K562 (cell line): ENCODE measurements around the gene SLAMF8.

Source experiments
- BRD4 ChIP-seq: fragments of 200-600 bp; sonication (generic); IDR thresholded peaks from 2 replicates; pipeline ENCODE4 v1.6.1; 2017; ENCODE audit warnings: inconsistent platforms
- CC2D1A ChIP-seq: fragments of 450-650 bp; IDR thresholded peaks from 2 replicates; pipeline ENCODE4 v1.6.1; 2017; ENCODE audit warnings: mild to moderate bottlenecking
- DPF2 ChIP-seq: fragments of 450-650 bp; IDR thresholded peaks from 2 replicates; pipeline ENCODE4 v1.6.1; 2016
- EZH2 ChIP-seq: IDR thresholded peaks from 2 replicates; pipeline ENCODE4 v1.6.1; 2012; ENCODE audit warnings: low read depth, mild to moderate bottlenecking, inconsistent platforms, low read length, borderline replicate concordance
- JUN ChIP-seq, 2 experiments: sonication (generic) in 1 of 2; formaldehyde crosslinking in 1 of 2; IDR thresholded peaks; 2 replicates each; pipeline versions ENCODE4 v1.6.1 to v1.8.0; 2012 to 2022; ENCODE audit warnings: borderline replicate concordance in 2 of 2, mild to moderate bottlenecking in 2 of 2, improper control_type of control experiment in 1 of 2, low read depth in 1 of 2, low read length in 1 of 2, missing genetic modification reagents in 1 of 2
- MTF1 ChIP-seq: fragments of 250-450 bp; sonication (Bioruptor Pico); IDR thresholded peaks from 2 replicates; pipeline ENCODE4 v1.9.0; 2021; ENCODE audit warnings: moderate library complexity, mild to moderate bottlenecking, inconsistent platforms, borderline replicate concordance
- RBM17 ChIP-seq: fragments of 200-400 bp; formaldehyde crosslinking; IDR thresholded peaks from 2 replicates; pipeline ENCODE4 v1.6.1; 2017; ENCODE audit warnings: low read depth, mild to moderate bottlenecking, low read length, borderline replicate concordance
- SRF ChIP-seq, 2 experiments: fragments of 250-450, 450-650 bp in 1 of 2; sonication (Bioruptor Pico) in 1 of 2; sonication (generic) in 1 of 2; formaldehyde crosslinking; IDR thresholded peaks; 2 replicates each; pipeline versions ENCODE4 v1.5.0 to v1.5.1; 2020 to 2022; ENCODE audit warnings: mild to moderate bottlenecking in 1 of 2, missing genetic modification reagents in 1 of 2
- TRIM28 ChIP-seq: fragments of 450-650 bp; IDR thresholded peaks from 2 replicates; pipeline ENCODE4 v1.6.1; 2017
- TF ChIP-seq, protein P1 (sequence below): sonication (generic); formaldehyde crosslinking; IDR thresholded peaks from 2 replicates; pipeline ENCODE4 v1.8.1; 2023; ENCODE audit warnings: mild to moderate bottlenecking, missing genetic modification reagents
- TF ChIP-seq, protein P2 (sequence below), 3 experiments: IDR thresholded peaks in 2 of 3; conservative IDR thresholded peaks in 1 of 3; 2 replicates each; pipeline ENCODE4 v1.5.1; 2011 to 2012; ENCODE audit warnings: low read length in 3 of 3, mild to moderate bottlenecking in 3 of 3, control low read depth in 2 of 3, improper control_type of control experiment in 1 of 3, inconsistent platforms in 1 of 3, low read depth in 1 of 3, mixed read lengths in 1 of 3, moderate library complexity in 1 of 3; ENCODE audit not compliant: insufficient read depth in 2 of 3

DNA sequence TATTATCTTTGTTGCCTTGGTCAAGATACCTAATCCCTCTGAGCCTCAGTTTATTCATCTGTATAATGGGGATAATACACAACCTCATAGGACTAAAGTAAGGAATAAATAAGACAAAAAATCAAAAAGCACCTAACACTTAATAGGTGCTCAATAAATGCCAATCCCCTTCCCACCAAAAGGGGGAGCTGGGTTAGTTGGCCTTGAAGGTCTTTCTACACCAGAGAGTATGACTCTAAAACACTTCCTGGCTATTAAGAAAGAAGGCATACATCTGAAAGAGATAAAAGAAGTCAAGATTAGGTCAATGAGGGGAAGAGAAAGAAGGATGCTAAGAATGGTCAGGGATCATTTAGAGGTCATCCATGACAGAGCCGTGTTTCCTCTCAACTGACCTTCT lies 24.7 kb downstream of the SLAMF8 start:
- TF ChIP-seq RBM17, result no peak
- TF ChIP-seq, protein P1, sequence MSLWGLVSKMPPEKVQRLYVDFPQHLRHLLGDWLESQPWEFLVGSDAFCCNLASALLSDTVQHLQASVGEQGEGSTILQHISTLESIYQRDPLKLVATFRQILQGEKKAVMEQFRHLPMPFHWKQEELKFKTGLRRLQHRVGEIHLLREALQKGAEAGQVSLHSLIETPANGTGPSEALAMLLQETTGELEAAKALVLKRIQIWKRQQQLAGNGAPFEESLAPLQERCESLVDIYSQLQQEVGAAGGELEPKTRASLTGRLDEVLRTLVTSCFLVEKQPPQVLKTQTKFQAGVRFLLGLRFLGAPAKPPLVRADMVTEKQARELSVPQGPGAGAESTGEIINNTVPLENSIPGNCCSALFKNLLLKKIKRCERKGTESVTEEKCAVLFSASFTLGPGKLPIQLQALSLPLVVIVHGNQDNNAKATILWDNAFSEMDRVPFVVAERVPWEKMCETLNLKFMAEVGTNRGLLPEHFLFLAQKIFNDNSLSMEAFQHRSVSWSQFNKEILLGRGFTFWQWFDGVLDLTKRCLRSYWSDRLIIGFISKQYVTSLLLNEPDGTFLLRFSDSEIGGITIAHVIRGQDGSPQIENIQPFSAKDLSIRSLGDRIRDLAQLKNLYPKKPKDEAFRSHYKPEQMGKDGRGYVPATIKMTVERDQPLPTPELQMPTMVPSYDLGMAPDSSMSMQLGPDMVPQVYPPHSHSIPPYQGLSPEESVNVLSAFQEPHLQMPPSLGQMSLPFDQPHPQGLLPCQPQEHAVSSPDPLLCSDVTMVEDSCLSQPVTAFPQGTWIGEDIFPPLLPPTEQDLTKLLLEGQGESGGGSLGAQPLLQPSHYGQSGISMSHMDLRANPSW (CRISPR knock-in tag), result no peak
- no peak for TF ChIP-seq TRIM28
- TF ChIP-seq EZH2, result no peak
- no peak for TF ChIP-seq CC2D1A
- TF ChIP-seq, protein P2, sequence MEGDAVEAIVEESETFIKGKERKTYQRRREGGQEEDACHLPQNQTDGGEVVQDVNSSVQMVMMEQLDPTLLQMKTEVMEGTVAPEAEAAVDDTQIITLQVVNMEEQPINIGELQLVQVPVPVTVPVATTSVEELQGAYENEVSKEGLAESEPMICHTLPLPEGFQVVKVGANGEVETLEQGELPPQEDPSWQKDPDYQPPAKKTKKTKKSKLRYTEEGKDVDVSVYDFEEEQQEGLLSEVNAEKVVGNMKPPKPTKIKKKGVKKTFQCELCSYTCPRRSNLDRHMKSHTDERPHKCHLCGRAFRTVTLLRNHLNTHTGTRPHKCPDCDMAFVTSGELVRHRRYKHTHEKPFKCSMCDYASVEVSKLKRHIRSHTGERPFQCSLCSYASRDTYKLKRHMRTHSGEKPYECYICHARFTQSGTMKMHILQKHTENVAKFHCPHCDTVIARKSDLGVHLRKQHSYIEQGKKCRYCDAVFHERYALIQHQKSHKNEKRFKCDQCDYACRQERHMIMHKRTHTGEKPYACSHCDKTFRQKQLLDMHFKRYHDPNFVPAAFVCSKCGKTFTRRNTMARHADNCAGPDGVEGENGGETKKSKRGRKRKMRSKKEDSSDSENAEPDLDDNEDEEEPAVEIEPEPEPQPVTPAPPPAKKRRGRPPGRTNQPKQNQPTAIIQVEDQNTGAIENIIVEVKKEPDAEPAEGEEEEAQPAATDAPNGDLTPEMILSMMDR (IDR thresholded peaks at IDR 0.05 in 2 of 3, conservative IDR thresholded peaks at IDR 0.05 in 1 of 3; ENCODE audit: insufficient read depth in 2 of 3, low read depth in 1 of 3, low read length in 3 of 3), result peak in 2 of 3 experiments; percentile 20 to 31; a peak in 3 of 6 replicates
- no peak for TF ChIP-seq SRF (CRISPR knock-in tag; IDR thresholded peaks at IDR 0.05)
- TF ChIP-seq JUN (IDR thresholded peaks at IDR 0.05; ENCODE audit: borderline replicate concordance, low read depth, low read length), result no peak
- no peak for TF ChIP-seq JUN (CRISPR knock-in tag; IDR thresholded peaks at IDR 0.05; ENCODE audit: borderline replicate concordance)
- TF ChIP-seq MTF1, result no peak
- no peak for TF ChIP-seq DPF2
- no peak for TF ChIP-seq BRD4
